WTC11 (cell line): ENCODE measurements around the gene STXBP2.

Experiments used
- FOXK1 ChIP-seq: sonication (generic); formaldehyde crosslinking; IDR thresholded peaks from 2 replicates; pipeline ENCODE4 v1.8.0; 2022; ENCODE audit warnings: mild to moderate bottlenecking, moderate library complexity, missing genetic modification reagents
- TF ChIP-seq, protein P1 (sequence below): sonication (generic); formaldehyde crosslinking; IDR thresholded peaks from 2 replicates; pipeline ENCODE4 v1.8.1; 2022; ENCODE audit warnings: low read depth, missing genetic modification reagents, borderline replicate concordance
- TF ChIP-seq, protein P2 (sequence below): fragments of 200-600 bp; IDR thresholded peaks from 2 replicates; pipeline ENCODE4 v1.8.0; 2022; ENCODE audit warnings: antibody characterized with exemption
- TF ChIP-seq, protein P3 (sequence below): sonication (generic); formaldehyde crosslinking; IDR thresholded peaks from 2 replicates; pipeline ENCODE4 v1.8.1; 2022; ENCODE audit warnings: missing genetic modification reagents, borderline replicate concordance
- TF ChIP-seq, protein P4 (sequence below): sonication (generic); formaldehyde crosslinking; IDR thresholded peaks from 2 replicates; pipeline ENCODE4 v1.8.0; 2022; ENCODE audit warnings: missing genetic modification reagents

DNA sequence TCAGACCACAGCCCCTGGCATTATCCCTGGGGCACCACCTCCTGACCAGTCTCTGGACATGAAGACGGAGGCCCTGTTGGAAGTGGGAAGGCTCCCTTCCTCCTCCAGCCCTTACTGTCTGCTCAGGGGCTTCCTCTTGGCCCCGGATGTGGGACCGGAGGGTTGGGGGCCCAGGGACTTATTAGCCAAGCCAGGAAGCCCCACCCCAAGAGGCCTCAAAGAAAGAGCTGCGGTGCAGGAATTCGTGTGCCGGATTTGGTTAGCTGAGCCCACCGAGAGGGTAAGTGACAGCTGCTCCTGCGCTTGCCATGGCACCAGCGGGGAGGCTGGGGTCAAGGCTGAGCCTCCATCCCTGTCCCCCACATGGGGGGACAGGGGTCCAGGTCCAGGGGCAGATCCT is 31.9 kb downstream of the STXBP2 start, which contains the start of gene RETN:
- no peak for TF ChIP-seq FOXK1 (CRISPR knock-in tag)
- TF ChIP-seq, protein P1, sequence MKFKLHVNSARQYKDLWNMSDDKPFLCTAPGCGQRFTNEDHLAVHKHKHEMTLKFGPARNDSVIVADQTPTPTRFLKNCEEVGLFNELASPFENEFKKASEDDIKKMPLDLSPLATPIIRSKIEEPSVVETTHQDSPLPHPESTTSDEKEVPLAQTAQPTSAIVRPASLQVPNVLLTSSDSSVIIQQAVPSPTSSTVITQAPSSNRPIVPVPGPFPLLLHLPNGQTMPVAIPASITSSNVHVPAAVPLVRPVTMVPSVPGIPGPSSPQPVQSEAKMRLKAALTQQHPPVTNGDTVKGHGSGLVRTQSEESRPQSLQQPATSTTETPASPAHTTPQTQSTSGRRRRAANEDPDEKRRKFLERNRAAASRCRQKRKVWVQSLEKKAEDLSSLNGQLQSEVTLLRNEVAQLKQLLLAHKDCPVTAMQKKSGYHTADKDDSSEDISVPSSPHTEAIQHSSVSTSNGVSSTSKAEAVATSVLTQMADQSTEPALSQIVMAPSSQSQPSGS (CRISPR knock-in tag) = no peak
- TF ChIP-seq, protein P2, sequence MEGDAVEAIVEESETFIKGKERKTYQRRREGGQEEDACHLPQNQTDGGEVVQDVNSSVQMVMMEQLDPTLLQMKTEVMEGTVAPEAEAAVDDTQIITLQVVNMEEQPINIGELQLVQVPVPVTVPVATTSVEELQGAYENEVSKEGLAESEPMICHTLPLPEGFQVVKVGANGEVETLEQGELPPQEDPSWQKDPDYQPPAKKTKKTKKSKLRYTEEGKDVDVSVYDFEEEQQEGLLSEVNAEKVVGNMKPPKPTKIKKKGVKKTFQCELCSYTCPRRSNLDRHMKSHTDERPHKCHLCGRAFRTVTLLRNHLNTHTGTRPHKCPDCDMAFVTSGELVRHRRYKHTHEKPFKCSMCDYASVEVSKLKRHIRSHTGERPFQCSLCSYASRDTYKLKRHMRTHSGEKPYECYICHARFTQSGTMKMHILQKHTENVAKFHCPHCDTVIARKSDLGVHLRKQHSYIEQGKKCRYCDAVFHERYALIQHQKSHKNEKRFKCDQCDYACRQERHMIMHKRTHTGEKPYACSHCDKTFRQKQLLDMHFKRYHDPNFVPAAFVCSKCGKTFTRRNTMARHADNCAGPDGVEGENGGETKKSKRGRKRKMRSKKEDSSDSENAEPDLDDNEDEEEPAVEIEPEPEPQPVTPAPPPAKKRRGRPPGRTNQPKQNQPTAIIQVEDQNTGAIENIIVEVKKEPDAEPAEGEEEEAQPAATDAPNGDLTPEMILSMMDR = no peak
- TF ChIP-seq, protein P3, sequence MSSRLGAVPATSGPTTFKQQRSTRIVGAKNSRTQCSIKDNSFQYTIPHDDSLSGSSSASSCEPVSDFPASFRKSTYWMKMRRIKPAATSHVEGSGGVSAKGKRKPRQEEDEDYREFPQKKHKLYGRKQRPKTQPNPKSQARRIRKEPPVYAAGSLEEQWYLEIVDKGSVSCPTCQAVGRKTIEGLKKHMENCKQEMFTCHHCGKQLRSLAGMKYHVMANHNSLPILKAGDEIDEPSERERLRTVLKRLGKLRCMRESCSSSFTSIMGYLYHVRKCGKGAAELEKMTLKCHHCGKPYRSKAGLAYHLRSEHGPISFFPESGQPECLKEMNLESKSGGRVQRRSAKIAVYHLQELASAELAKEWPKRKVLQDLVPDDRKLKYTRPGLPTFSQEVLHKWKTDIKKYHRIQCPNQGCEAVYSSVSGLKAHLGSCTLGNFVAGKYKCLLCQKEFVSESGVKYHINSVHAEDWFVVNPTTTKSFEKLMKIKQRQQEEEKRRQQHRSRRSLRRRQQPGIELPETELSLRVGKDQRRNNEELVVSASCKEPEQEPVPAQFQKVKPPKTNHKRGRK (CRISPR knock-in tag) = no peak
- TF ChIP-seq, protein P4, sequence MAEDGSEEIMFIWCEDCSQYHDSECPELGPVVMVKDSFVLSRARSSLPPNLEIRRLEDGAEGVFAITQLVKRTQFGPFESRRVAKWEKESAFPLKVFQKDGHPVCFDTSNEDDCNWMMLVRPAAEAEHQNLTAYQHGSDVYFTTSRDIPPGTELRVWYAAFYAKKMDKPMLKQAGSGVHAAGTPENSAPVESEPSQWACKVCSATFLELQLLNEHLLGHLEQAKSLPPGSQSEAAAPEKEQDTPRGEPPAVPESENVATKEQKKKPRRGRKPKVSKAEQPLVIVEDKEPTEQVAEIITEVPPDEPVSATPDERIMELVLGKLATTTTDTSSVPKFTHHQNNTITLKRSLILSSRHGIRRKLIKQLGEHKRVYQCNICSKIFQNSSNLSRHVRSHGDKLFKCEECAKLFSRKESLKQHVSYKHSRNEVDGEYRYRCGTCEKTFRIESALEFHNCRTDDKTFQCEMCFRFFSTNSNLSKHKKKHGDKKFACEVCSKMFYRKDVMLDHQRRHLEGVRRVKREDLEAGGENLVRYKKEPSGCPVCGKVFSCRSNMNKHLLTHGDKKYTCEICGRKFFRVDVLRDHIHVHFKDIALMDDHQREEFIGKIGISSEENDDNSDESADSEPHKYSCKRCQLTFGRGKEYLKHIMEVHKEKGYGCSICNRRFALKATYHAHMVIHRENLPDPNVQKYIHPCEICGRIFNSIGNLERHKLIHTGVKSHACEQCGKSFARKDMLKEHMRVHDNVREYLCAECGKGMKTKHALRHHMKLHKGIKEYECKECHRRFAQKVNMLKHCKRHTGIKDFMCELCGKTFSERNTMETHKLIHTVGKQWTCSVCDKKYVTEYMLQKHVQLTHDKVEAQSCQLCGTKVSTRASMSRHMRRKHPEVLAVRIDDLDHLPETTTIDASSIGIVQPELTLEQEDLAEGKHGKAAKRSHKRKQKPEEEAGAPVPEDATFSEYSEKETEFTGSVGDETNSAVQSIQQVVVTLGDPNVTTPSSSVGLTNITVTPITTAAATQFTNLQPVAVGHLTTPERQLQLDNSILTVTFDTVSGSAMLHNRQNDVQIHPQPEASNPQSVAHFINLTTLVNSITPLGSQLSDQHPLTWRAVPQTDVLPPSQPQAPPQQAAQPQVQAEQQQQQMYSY = no peak
